Measurements from ENCODE around the gene LRRC23. TPM values are rescaled to one million over a fixed set of nuclear protein-coding genes. Genes with fewer than 3 reads are reported as not detected.
A peak's percentile ranks its signal among the peaks of the same experiment; 100 is the strongest.

The LRRC23 gene
- polyA plus RNA-seq, 2 of the 4 experiments (the other 2 are of a cell fraction) = 19.1 to 33.3 TPM

GRCh38 chr12:6936194-6936635 lies 31.6 kb downstream of the LRRC23 start:
- ChIA-PET POLR2A (interaction anchor here (0.6 to 3.8 kb wide), 2 partner anchors 8 to 11 kb away, joined by 3 to 44 read pairs; partner anchors contain the start of gene ATN1), CTCF (interaction anchor here (1.4 to 22.6 kb wide), 4 partner anchors 6 to 72 kb away, joined by 4 to 370 read pairs (median 276); partner anchors contain the start of genes ATN1, C12orf57, PTPN6 and RNU7-1)

GRCh38 chr12:6936636-6937480 lies 32.2 kb downstream of the LRRC23 start:
- H3K9me3 ChIP-seq = no peaks in the 10 kb centered on the region
- 86% methylated on average over 19 of the region's 36 CpGs for WGBS (ENCODE audit: missing lambda C conversion rate)
- FAIRE-seq (no peak), ATAC-seq (peak in 1 of 2 experiments; percentile 3; a peak in 3 of 6 replicates), DNase-seq (ENCODE audit: low read depth in 1 of 2, low spot score in 1 of 2) (no peak)
- CTCF ChIA-PET = interaction anchor here (0.9 to 22.6 kb wide), 12 partner anchors 5 to 171 kb away, joined by 3 to 370 read pairs (median 17); partner anchors contain the start of genes ATN1, C12orf57, PTPN6 and RNU7-1
- POLR2A ChIA-PET = interaction anchor here (1.2 to 3.8 kb wide), 4 partner anchors 11 to 69 kb away, joined by 4 to 44 read pairs (median 8); partner anchors contain the start of genes SPSB2 and TPI1
- peak overlapping the region; percentile 81 to 92 for H3K27ac ChIP-seq
- H3K4me1 ChIP-seq = peaks cover 48% of the 10 kb centered on the region
- no peak for TF ChIP-seq ZC3H11A (IDR thresholded peaks at IDR 0.05)
- TF ChIP-seq RARB (CRISPR knock-in tag; IDR thresholded peaks at IDR 0.05) = no peak
- TF ChIP-seq HOXA7 (CRISPR knock-in tag; IDR thresholded peaks at IDR 0.05) = no peak
- TF ChIP-seq NFE2L2 (conservative IDR thresholded peaks at IDR 0.05; ENCODE audit: low read length) = no peak
- TF ChIP-seq JUNB (IDR thresholded peaks at IDR 0.05) = no peak
- TF ChIP-seq RFX5 (IDR thresholded peaks at IDR 0.05) = no peak
- peak overlapping the region; percentile 49 for H3K4me3 ChIP-seq
- peak overlapping the region; percentile 73 for H3K4me2 ChIP-seq

More at GRCh38 chr12:6936194-6936635, 31.6 kb downstream of the LRRC23 start:
- Histone ChIP-seq H3K4me2 (no peak overlapping the region), H3K27ac (peak overlapping the region in 1 of 2 experiments; percentile 14; a peak in 2 of 6 replicates), H3K9me3 (no peaks in the 10 kb centered on the region), H3K4me1 (peaks cover 45% of the 10 kb centered on the region), H3K4me3 (no peak overlapping the region)
- TF ChIP-seq SMC3 (IDR thresholded peaks at IDR 0.05) (no peak), HOXA7 (CRISPR knock-in tag; IDR thresholded peaks at IDR 0.05) (no peak), JUNB (IDR thresholded peaks at IDR 0.05) (no peak), NR3C1 (IDR thresholded peaks at IDR 0.05) (no peak), ZNF302 (CRISPR knock-in tag; IDR thresholded peaks at IDR 0.05) (no peak), RFX5 (IDR thresholded peaks at IDR 0.05) (no peak), RAD21 (conservative IDR thresholded peaks at IDR 0.05 in 1 of 2, IDR thresholded peaks at IDR 0.05 in 1 of 2) (no peak), POLR2AphosphoS2 (conservative IDR thresholded peaks at IDR 0.05; ENCODE audit: low read length) (no peak), ELK1 (IDR thresholded peaks at IDR 0.05; ENCODE audit: low read depth, low read length) (no peak), FOSB (CRISPR knock-in tag; IDR thresholded peaks at IDR 0.05) (no peak), CTCF (IDR thresholded peaks at IDR 0.05) (no peak), KDM5A (IDR thresholded peaks at IDR 0.05) (no peak), EHF (CRISPR knock-in tag; IDR thresholded peaks at IDR 0.05) (no peak), ZSCAN20 (CRISPR knock-in tag; IDR thresholded peaks at IDR 0.05) (no peak), ESRRA (IDR thresholded peaks at IDR 0.05; ENCODE audit: borderline replicate concordance, low read length) (no peak), HES2 (IDR thresholded peaks at IDR 0.05) (no peak), MAX (IDR thresholded peaks at IDR 0.05) (no peak)
- DNase-seq (ENCODE audit: low read depth in 1 of 2, low spot score in 1 of 2) (no peak), FAIRE-seq (no peak), ATAC-seq (no peak)
- WGBS (ENCODE audit: missing lambda C conversion rate) = 96% methylated on average over 3 of the region's 3 CpGs

All from A549 (cell line).